ENCODE data around the gene LONP2. TPM values are rescaled to one million over a fixed set of nuclear protein-coding genes. Genes with fewer than 3 reads are reported as not detected.

LONP2 gene
- total and polyA plus RNA-seq, 2 of the 13 experiments (the other 11 are each of a cell fraction or from before 2014, with no cell fraction given): 39.2 to 63.3 TPM

GRCh38 chr16:48215738-48216137 lies 28.4 kb upstream of the LONP2 start (continued):
- no peak for TF ChIP-seq ZBTB10 (CRISPR knock-in tag; IDR thresholded peaks at IDR 0.05; ENCODE audit: borderline replicate concordance)
- TF ChIP-seq ZNF225 (CRISPR knock-in tag; IDR thresholded peaks at IDR 0.05): no peak
- no peak for TF ChIP-seq BCLAF1 (IDR thresholded peaks at IDR 0.05)
- no peak for TF ChIP-seq ZSCAN25 (CRISPR knock-in tag; IDR thresholded peaks at IDR 0.05)
- no peak for TF ChIP-seq ZNF556 (CRISPR knock-in tag; IDR thresholded peaks at IDR 0.05; ENCODE audit: borderline replicate concordance)
- TF ChIP-seq GATAD2A (CRISPR knock-in tag; IDR thresholded peaks at IDR 0.05): peak; percentile 31; the same call in 1 of the 2 replicates
- no peak for TF ChIP-seq ZNF670 (CRISPR knock-in tag; IDR thresholded peaks at IDR 0.05; ENCODE audit: borderline replicate concordance)
- no peak for TF ChIP-seq ZNF441 (CRISPR knock-in tag; IDR thresholded peaks at IDR 0.05; ENCODE audit: borderline replicate concordance)
- TF ChIP-seq TCF12 (IDR thresholded peaks at IDR 0.05): no peak
- no peak for TF ChIP-seq TCF12 (CRISPR knock-in tag; IDR thresholded peaks at IDR 0.05)
- TF ChIP-seq FOXA1 (IDR thresholded peaks at IDR 0.05): no peak
- peak; percentile 40; the same call in 1 of the 2 replicates for TF ChIP-seq FOXA1 (CRISPR knock-in tag; IDR thresholded peaks at IDR 0.05)
- TF ChIP-seq AFF4 (CRISPR knock-in tag; IDR thresholded peaks at IDR 0.05): no peak
- TF ChIP-seq ATF4 (CRISPR knock-in tag; IDR thresholded peaks at IDR 0.05): peak in 1 of 2 experiments; percentile 62; a peak in 2 of 4 replicates
- TF ChIP-seq ZNF576 (CRISPR knock-in tag; IDR thresholded peaks at IDR 0.05): no peak
- no peak for TF ChIP-seq PAWR (CRISPR knock-in tag; IDR thresholded peaks at IDR 0.05; ENCODE audit: borderline replicate concordance)
- no peak for TF ChIP-seq ZNF251 (CRISPR knock-in tag; IDR thresholded peaks at IDR 0.05)
- peak; percentile 46 for TF ChIP-seq FOXA3 (CRISPR knock-in tag; IDR thresholded peaks at IDR 0.05)
- no peak for TF ChIP-seq ZNF841 (CRISPR knock-in tag; IDR thresholded peaks at IDR 0.05; ENCODE audit: borderline replicate concordance)
- no peak for TF ChIP-seq PRPF4 (IDR thresholded peaks at IDR 0.05; ENCODE audit: low read depth, low read length, poor library complexity, severe bottlenecking)
